Right lobe of liver (tissue), 6 donors: ENCODE results near the gene CDH4. TPM values are rescaled to one million over a fixed set of nuclear protein-coding genes. Genes with fewer than 3 reads are reported as not detected.

ENCODE experiments used
- ATAC-seq, 4 donors: fragments of 200-7000 bp; cut with Tn5 transposase; one replicate each; pipeline ENCODE4 v1.9.1; 2020; ENCODE audit warnings: mild to moderate bottlenecking in 4 of 4, moderate library complexity in 4 of 4
- DNase-seq, 3 donors: peaks; one replicate each; pipeline ENCODE4 v3.0.0-alpha.2; 2020
- H3K27ac ChIP-seq, 3 donors: fragments of 200-600 bp; one replicate each; pipeline ENCODE4 v1.8.0; 2022
- H3K27me3 ChIP-seq, 2 donors: fragments of 200-600 bp; one replicate each; pipeline ENCODE4 v1.8.0; 2022
- H3K36me3 ChIP-seq, 4 donors: fragments of 200-600 bp; sonication (generic) in 1 of 4; one replicate each; pipeline versions ENCODE4 v1.5.1 to v1.8.0; 2017 to 2022; ENCODE audit warnings: control low read depth in 1 of 4
- H3K4me1 ChIP-seq, 4 donors: fragments of 200-600 bp; sonication (generic) in 1 of 4; one replicate each; pipeline versions ENCODE4 v1.5.1 to v1.8.0; 2017 to 2022; ENCODE audit warnings: control low read depth in 1 of 4
- H3K4me3 ChIP-seq, 3 donors: fragments of 200-600 bp; one replicate each; pipeline ENCODE4 v1.8.0; 2022
- H3K9me3 ChIP-seq, 4 donors: fragments of 200-600 bp; sonication (generic) in 1 of 4; one replicate each; pipeline versions ENCODE4 v1.5.1 to v1.8.0; 2017 to 2022; ENCODE audit warnings: control low read depth in 1 of 4
- CTCF ChIP-seq, 4 donors: fragments of 200-600 bp in 3 of 4; fragments of 450-650 bp in 1 of 4; IDR thresholded peaks; one replicate each; pipeline versions ENCODE4 v1.5.1 to v1.8.0; 2016 to 2022; ENCODE audit warnings: antibody characterized with exemption in 4 of 4, mild to moderate bottlenecking in 2 of 4
- POLR2A ChIP-seq: fragments of 450-650 bp; IDR thresholded peaks from one replicate; pipeline ENCODE4 v1.6.1; 2017; ENCODE audit warnings: antibody characterized with exemption, mild to moderate bottlenecking
- WGBS: methylation state at CpG from one replicate; pipeline ENCODE4 v1.1.6; 2018; ENCODE audit warnings: low coverage, low lambda C conversion rate; ENCODE audit not compliant: insufficient coverage; ENCODE audit errors: missing lambda C conversion rate; 5-methylcytosine and 5-hydroxymethylcytosine counted together
- intact Hi-C, 2 donors: fragments of 100-400 bp; cut with DNase I; formaldehyde crosslinking; loops; one replicate each; pipeline versions ENCODE4 v1.11.2 to v1.14.1; 2022
- total RNA-seq, 6 experiments: library from RNA; depleted of rRNA in 2 of 6; stranded (reverse); fragments of >200 nt in 2 of 6; fragmentation: NEBNext Ultra II Directional in 3 of 6; extraction: Animal tissue kit (Norgen Biotek cat#: 25700) in 3 of 6; gene quantifications; one replicate each; pipeline versions ENCODE4 v1.1.0 to v1.2.4, GENCODE V29; 2016 to 2023
- donor health status: DM: no; HTN: yes; CAD: no.
- donor health status: DM: no; HTN: no; CAD: no.
- donor health status: DM: no; HTN: no; CAD: no.
- donor health status: DM: no; HTN: yes; CAD: no.
- donor health status: DM: no; HTN: yes; CAD: no.

The CDH4 gene
- total RNA-seq, 6 experiments from 2014 or later = 0.02 to 0.14 (median 0.09) TPM; not detected in 3

DNA sequence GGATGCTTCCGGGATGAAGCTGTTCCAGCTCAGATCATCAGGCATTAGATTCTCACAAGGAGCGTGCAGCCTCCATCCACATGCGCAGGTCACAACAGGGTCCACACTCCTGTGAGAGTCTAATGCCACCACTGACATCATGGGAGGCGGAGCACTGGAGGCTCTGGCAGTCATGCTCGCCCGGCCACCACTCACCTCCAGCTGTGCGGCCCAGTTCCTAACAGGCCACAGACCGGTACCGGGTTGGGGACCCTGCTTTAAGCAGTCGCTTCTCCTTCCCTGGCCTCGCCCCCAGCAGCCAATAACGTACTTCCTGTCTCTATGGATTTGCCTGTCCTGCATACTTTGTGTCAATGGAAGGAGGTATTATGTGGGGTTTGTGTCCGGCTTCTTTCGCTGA is 576.8 kb downstream of the CDH4 start:
- Histone ChIP-seq H3K4me3 (no peak overlapping the region), H3K27me3 (no peaks in the 10 kb centered on the region), H3K27ac (no peak overlapping the region), H3K36me3 (no peaks in the 10 kb centered on the region), H3K9me3 (no peaks in the 10 kb centered on the region), H3K4me1 (no peaks in the 10 kb centered on the region)
- 83% methylated on average over 5 of the region's 14 CpGs for WGBS
- TF ChIP-seq POLR2A (no peak), CTCF (IDR thresholded peaks at IDR 0.05) (no peak)
- intact Hi-C loops = no loop called here
- DNase-seq (peak in 1 of 3 donors; percentile 37), ATAC-seq (no peak)

DNA sequence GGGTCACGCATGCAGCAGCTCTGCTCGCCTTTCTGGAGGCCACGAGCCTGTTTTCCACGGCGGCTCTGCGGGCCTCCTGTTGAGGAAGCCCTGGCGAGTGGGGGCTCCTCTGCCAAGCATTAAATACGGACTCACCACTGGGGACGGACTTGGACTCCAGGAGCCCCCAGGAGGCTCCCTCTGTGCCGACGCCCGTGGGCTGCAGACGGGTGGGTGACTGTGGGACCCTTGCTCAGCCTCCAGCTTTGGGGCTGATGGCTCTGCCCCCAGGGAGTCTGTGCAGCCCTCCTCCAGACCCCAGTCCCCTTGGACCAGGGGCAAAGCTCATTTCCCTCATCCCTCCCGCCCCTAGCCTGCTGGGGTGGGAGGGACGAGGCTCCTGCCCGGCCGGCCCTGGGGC is 577.5 kb downstream of the CDH4 start:
- peak in 1 of 3 donors; percentile 34 for DNase-seq
- intact Hi-C loops = no loop called here
- no peaks in the 10 kb centered on the region for H3K27me3 ChIP-seq
- H3K9me3 ChIP-seq = no peaks in the 10 kb centered on the region
- TF ChIP-seq POLR2A (no peak), CTCF (IDR thresholded peaks at IDR 0.05) (no peak)
- H3K4me3 ChIP-seq = no peak overlapping the region
- no peak for ATAC-seq
- WGBS = 89% methylated on average over 3 of the region's 17 CpGs
- no peak overlapping the region for H3K27ac ChIP-seq
- H3K4me1 ChIP-seq = no peaks in the 10 kb centered on the region
- no peaks in the 10 kb centered on the region for H3K36me3 ChIP-seq

DNA sequence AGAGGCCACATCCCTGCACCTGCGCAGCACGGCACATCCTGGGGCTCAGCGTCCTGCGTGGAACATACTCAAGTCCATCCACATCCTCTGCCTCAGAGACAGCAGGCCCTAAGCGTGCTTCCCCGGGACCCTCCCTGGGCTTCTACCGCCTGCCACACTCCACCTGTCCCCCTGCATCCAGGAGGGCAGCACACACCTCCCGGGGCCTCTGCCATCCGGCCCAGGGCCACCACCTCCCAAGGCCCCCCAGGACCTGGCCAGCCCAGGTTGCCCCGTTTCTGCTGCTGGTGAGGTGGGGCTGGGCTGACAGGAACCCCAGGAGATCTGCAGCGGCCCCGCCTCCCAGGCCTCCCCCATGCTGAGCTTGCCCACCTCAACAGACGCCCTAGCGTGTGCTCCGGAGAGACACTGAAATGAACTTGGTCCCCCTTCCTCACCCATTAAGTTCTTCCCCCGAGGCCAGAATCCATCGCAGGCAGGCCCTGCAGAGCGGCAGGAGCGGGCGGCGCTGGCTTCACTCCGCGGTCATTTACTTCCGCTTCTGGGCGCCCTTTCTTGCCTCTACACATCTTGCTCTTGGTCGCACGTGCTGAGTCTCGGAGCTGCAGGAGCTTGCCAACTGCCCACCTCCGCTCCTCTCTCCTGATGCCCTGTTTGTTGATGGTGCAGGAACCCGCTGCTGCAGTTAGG is 578.3 kb downstream of the CDH4 start:
- ATAC-seq (peak in 1 of 4 donors; percentile 23), DNase-seq (peak in 1 of 3 donors; percentile 43)
- WGBS = 73% methylated on average over 20 of the region's 30 CpGs
- TF ChIP-seq CTCF (IDR thresholded peaks at IDR 0.05) (no peak), POLR2A (no peak)
- no peak overlapping the region for H3K4me3 ChIP-seq
- intact Hi-C loops = no loop called here
- no peak overlapping the region for H3K27ac ChIP-seq
- no peaks in the 10 kb centered on the region for H3K9me3 ChIP-seq
- no peaks in the 10 kb centered on the region for H3K36me3 ChIP-seq
- H3K4me1 ChIP-seq = no peaks in the 10 kb centered on the region
- H3K27me3 ChIP-seq = no peaks in the 10 kb centered on the region

- intact Hi-C loops = no loop called here
- peak in 1 of 3 donors; percentile 16 for DNase-seq
- Histone ChIP-seq H3K36me3 (no peaks in the 10 kb centered on the region), H3K27ac (no peak overlapping the region), H3K4me1 (no peaks in the 10 kb centered on the region), H3K27me3 (no peaks in the 10 kb centered on the region), H3K4me3 (no peak overlapping the region), H3K9me3 (no peaks in the 10 kb centered on the region)
- WGBS = 28% methylated on average over 6 of the region's 8 CpGs
- ATAC-seq = no peak
- no peak for TF ChIP-seq CTCF (IDR thresholded peaks at IDR 0.05)
- TF ChIP-seq POLR2A = no peak
These were observed 578.9 kb downstream of the CDH4 start for GRCh38 chr20:61830991-61831390.
